IMR-90 (cell line): ENCODE data around the gene MAP4. TPM values are rescaled to one million over a fixed set of nuclear protein-coding genes. Genes with fewer than 3 reads are reported as not detected.

Experiments
- ATAC-seq: fragments of 200-7000 bp; cut with Tn5 transposase; 2 replicates; pipeline ENCODE4 v1.9.1; 2020; ENCODE audit warnings: low read depth, mild to moderate bottlenecking, moderate library complexity
- BruUV-seq: library from RNA; stranded (reverse); fragments of 400-500 nt; replicated peaks from 2 replicates; lab custom pipeline; 2021; lab: Mats Ljungman, UMichigan
- CTCF ChIA-PET: fragments of 300-600 bp; formaldehyde crosslinking; extraction: SDS; loops from one replicate; lab custom pipeline; 2021; ENCODE audit warnings: antibody characterized with exemption; lab: Yijun Ruan, JAX
- POLR2A ChIA-PET: fragments of 300-600 bp; sonication (Branson Sonifier 250); formaldehyde crosslinking; loops from one replicate; lab custom pipeline; 2022; ENCODE audit warnings: antibody characterized with exemption; ENCODE audit not compliant: unreplicated experiment; lab: Charles Lee
- DNase-seq: peaks from one replicate; pipeline ENCODE4 v3.0.0; 2013
- H2AFZ ChIP-seq: replicated peaks from 2 replicates; pipeline ENCODE3; 2013; ENCODE audit warnings: low read length, mild to moderate bottlenecking; ENCODE audit not compliant: poor library complexity
- H2AK5ac ChIP-seq: 2 replicates; pipeline ENCODE4 v1.6.1; 2013; ENCODE audit warnings: low read depth, low read length, inconsistent platforms
- H2AK9ac ChIP-seq: replicated peaks from 2 replicates; pipeline ENCODE3; 2013; ENCODE audit warnings: mild to moderate bottlenecking, low read depth, low read length, moderate library complexity; ENCODE audit not compliant: poor library complexity
- H2BK120ac ChIP-seq: 2 replicates; pipeline ENCODE4 v1.6.1; 2013; ENCODE audit warnings: low read depth, low read length, inconsistent platforms
- H2BK15ac ChIP-seq: 3 replicates; pipeline ENCODE4 v1.6.1; 2013; ENCODE audit warnings: low read depth, low read length, inconsistent platforms
- H2BK20ac ChIP-seq: 2 replicates; pipeline ENCODE4 v1.6.1; 2013; ENCODE audit warnings: low read depth, mild to moderate bottlenecking, inconsistent platforms, low read length, moderate library complexity
- H2BK5ac ChIP-seq: 2 replicates; pipeline ENCODE4 v1.6.1; 2013; ENCODE audit warnings: mild to moderate bottlenecking, low read depth, low read length, inconsistent platforms; ENCODE audit not compliant: poor library complexity, severe bottlenecking
- H3K14ac ChIP-seq: replicated peaks from 2 replicates; pipeline ENCODE4 v1.6.1; 2013; ENCODE audit warnings: low read depth, low read length, inconsistent platforms
- H3K18ac ChIP-seq: 2 replicates; pipeline ENCODE4 v1.6.1; 2013; ENCODE audit warnings: low read depth, low read length, control low read depth
- H3K23ac ChIP-seq: 2 replicates; pipeline ENCODE4 v1.6.1; 2013; ENCODE audit warnings: low read depth, low read length, inconsistent platforms
- H3K27ac ChIP-seq: 2 replicates; pipeline ENCODE4 v1.5.1; 2013; ENCODE audit warnings: mild to moderate bottlenecking, control low read depth, low read length; ENCODE audit not compliant: insufficient read depth
- H3K27me3 ChIP-seq: 2 replicates; pipeline ENCODE4 v1.6.1; 2013; ENCODE audit warnings: low read length; ENCODE audit not compliant: control insufficient read depth, insufficient read depth
- H3K36me3 ChIP-seq: 2 replicates; pipeline ENCODE4 v1.6.1; 2013; ENCODE audit warnings: low read length, mixed read lengths; ENCODE audit not compliant: control insufficient read depth, insufficient read depth
- H3K4ac ChIP-seq: 2 replicates; pipeline ENCODE4 v1.6.1; 2013; ENCODE audit warnings: low read depth, low read length, inconsistent platforms
- H3K4me1 ChIP-seq: 2 replicates; pipeline ENCODE4 v1.6.1; 2013; ENCODE audit warnings: low read length, mixed read lengths; ENCODE audit not compliant: control insufficient read depth, insufficient read depth
- H3K4me2 ChIP-seq: 2 replicates; pipeline ENCODE4 v1.6.1; 2013; ENCODE audit warnings: low read depth, mild to moderate bottlenecking, control low read depth, low read length, moderate library complexity
- H3K4me3 ChIP-seq: 2 replicates; pipeline ENCODE4 v1.5.1; 2013; ENCODE audit warnings: low read depth, mild to moderate bottlenecking, control low read depth, low read length, moderate library complexity; ENCODE audit not compliant: insufficient read depth
- H3K56ac ChIP-seq: 2 replicates; pipeline ENCODE4 v1.6.1; 2013; ENCODE audit warnings: low read length, inconsistent platforms; ENCODE audit not compliant: insufficient read depth; ENCODE audit errors: extremely low read depth
- H3K79me1 ChIP-seq, 2 experiments: 2 replicates each; pipeline ENCODE4 v1.6.1; 2013; ENCODE audit warnings: low read length in 2 of 2, inconsistent platforms in 1 of 2, low read depth in 1 of 2
- H3K9ac ChIP-seq: 2 replicates; pipeline ENCODE4 v1.6.1; 2013; ENCODE audit warnings: low read depth, low read length, control low read depth
- H3K9me1 ChIP-seq: 2 replicates; pipeline ENCODE4 v1.6.1; 2013; ENCODE audit warnings: low read length, inconsistent platforms; ENCODE audit not compliant: insufficient read depth
- H3K9me3 ChIP-seq: 2 replicates; pipeline ENCODE4 v1.6.1; 2013; ENCODE audit warnings: low read length; ENCODE audit not compliant: control insufficient read depth, insufficient read depth
- H4K20me1 ChIP-seq: 2 replicates; pipeline ENCODE4 v1.6.1; 2013; ENCODE audit warnings: low read length, inconsistent platforms; ENCODE audit not compliant: insufficient read depth
- H4K5ac ChIP-seq: 2 replicates; pipeline ENCODE4 v1.6.1; 2013; ENCODE audit warnings: mild to moderate bottlenecking, low read depth, low read length, control low read depth
- H4K8ac ChIP-seq, 2 experiments: 2 replicates each; pipeline ENCODE4 v1.6.1; 2013; ENCODE audit warnings: low read depth in 2 of 2, low read length in 2 of 2, control low read depth in 1 of 2, inconsistent platforms in 1 of 2
- H4K91ac ChIP-seq: 2 replicates; pipeline ENCODE4 v1.6.1; 2013; ENCODE audit warnings: low read depth, low read length, inconsistent platforms; ENCODE audit not compliant: insufficient read depth
- BHLHE40 ChIP-seq: fragments of 150-350 bp; IDR thresholded peaks from 2 replicates; pipeline ENCODE4 v1.6.1; 2016; ENCODE audit warnings: mild to moderate bottlenecking, low read depth, low read length
- CEBPB ChIP-seq: IDR thresholded peaks from 2 replicates; pipeline ENCODE4 v1.6.1; 2012; ENCODE audit warnings: low read depth, low read length, improper control_type of control experiment
- CHD1 ChIP-seq: IDR thresholded peaks from 2 replicates; pipeline ENCODE4 v1.6.1; 2012; ENCODE audit warnings: low read depth, low read length, improper control_type of control experiment
- FOS ChIP-seq: fragments of 150-350 bp; IDR thresholded peaks from 2 replicates; pipeline ENCODE4 v1.6.1; 2016; ENCODE audit warnings: low read depth, low read length
- MAFK ChIP-seq: IDR thresholded peaks from 2 replicates; pipeline ENCODE4 v1.6.1; 2012; ENCODE audit warnings: low read depth, low read length, improper control_type of control experiment
- MAZ ChIP-seq: IDR thresholded peaks from 2 replicates; pipeline ENCODE4 v1.6.1; 2012; ENCODE audit warnings: low read depth, mild to moderate bottlenecking, low read length, improper control_type of control experiment, moderate library complexity, borderline replicate concordance
- MXI1 ChIP-seq: IDR thresholded peaks from 2 replicates; pipeline ENCODE4 v1.6.1; 2012; ENCODE audit warnings: low read depth, mild to moderate bottlenecking, low read length, moderate library complexity, borderline replicate concordance
- NFE2L2 ChIP-seq: fragments of 150-350 bp; IDR thresholded peaks from 2 replicates; pipeline ENCODE4 v1.6.1; 2016; ENCODE audit warnings: low read depth, mild to moderate bottlenecking, low read length
- POLR2A ChIP-seq: IDR thresholded peaks from 2 replicates; pipeline ENCODE4 v1.6.1; 2012; ENCODE audit warnings: mild to moderate bottlenecking, low read depth, low read length
- RAD21 ChIP-seq: IDR thresholded peaks from 2 replicates; pipeline ENCODE4 v1.6.1; 2012; ENCODE audit warnings: low read length, improper control_type of control experiment
- RFX5 ChIP-seq: IDR thresholded peaks from 2 replicates; pipeline ENCODE4 v1.8.0; 2012; ENCODE audit warnings: low read depth, mild to moderate bottlenecking, low read length, moderate library complexity
- SMC3 ChIP-seq: fragments of 150-350 bp; IDR thresholded peaks from 2 replicates; pipeline ENCODE4 v1.6.1; 2016; ENCODE audit warnings: low read depth, mild to moderate bottlenecking, antibody characterized with exemption, low read length, moderate library complexity
- WGBS, 2 experiments: methylation state at CpG; one replicate each; pipeline versions ENCODE4 v1.1.5 to v1.1.7; 2013; ENCODE audit warnings: missing lambda C conversion rate in 2 of 2; ENCODE audit not compliant: insufficient read length in 1 of 2; ENCODE audit errors: extremely low coverage in 2 of 2; 5-methylcytosine and 5-hydroxymethylcytosine counted together
- dilution Hi-C: fragments of 300-500 bp; cut with HindIII; formaldehyde crosslinking; loops from one replicate; pipeline ENCODE4 v1.14.3; 2018; ENCODE audit warnings: low sequenced_read_pairs; ENCODE audit not compliant: unreplicated experiment
- in situ Hi-C: fragments of 300-500 bp; cut with MboI; formaldehyde crosslinking; loops from 3 replicates; pipeline ENCODE4 v1.14.3; 2019; ENCODE audit warnings: low sequenced_read_pairs, inconsistent platforms, mixed read lengths
- intact Hi-C: fragments of 100-400 bp; cut with micrococcal nuclease; formaldehyde crosslinking; loops from 2 replicates; pipeline ENCODE4 v1.10.0; 2022
- polyA plus RNA-seq, 3 experiments: library from polyadenylated mRNA; depleted of rRNA; stranded (reverse); fragments of >200 nt; gene quantifications; 2 replicates each; pipeline ENCODE4 v1.2.3, GENCODE V29; 2012; ENCODE audit warnings: low replicate concordance in 1 of 3
- total RNA-seq: library from RNA; depleted of rRNA; stranded (reverse); fragments of >200 nt; gene quantifications from 2 replicates; pipeline ENCODE4 v1.2.3, GENCODE V29; 2012
- TF ChIP-seq, protein P1 (sequence below): fragments of 150-350 bp; IDR thresholded peaks from 2 replicates; pipeline ENCODE4 v1.6.1; 2017; ENCODE audit warnings: mild to moderate bottlenecking, antibody characterized with exemption, low read length, low read depth
- TF ChIP-seq, protein P2 (sequence below): conservative IDR thresholded peaks from 2 replicates; pipeline ENCODE4 v1.5.1; 2012; ENCODE audit warnings: mild to moderate bottlenecking, low read depth, low read length, improper control_type of control experiment
- TF ChIP-seq, protein P3 (sequence below): fragments of 150-350 bp; IDR thresholded peaks from 2 replicates; pipeline ENCODE4 v1.6.1; 2016; ENCODE audit warnings: low read depth, mild to moderate bottlenecking, low read length, moderate library complexity, borderline replicate concordance

The MAP4 gene
- total and polyA plus RNA-seq, 2 of the 4 experiments (the other 2 are of a cell fraction) = 87.8 to 216 TPM

DNA sequence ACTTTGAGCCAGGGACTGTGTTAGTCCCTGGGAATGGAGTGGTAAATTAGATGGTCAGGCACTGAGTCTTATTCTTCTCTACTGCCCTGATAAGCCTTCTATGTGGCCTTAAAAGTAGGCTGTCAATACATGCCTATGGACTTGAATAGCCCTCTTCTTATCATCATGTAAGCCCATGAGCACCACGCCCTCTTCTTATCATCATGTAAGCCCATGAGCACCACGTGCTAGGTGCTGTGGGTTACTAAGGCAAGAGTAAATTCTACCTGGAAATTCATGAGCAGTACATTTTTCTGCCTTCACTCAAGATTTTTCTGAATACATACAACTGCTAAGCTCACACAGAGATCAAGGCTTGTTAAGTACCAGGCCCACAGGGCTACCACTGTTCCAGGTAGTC is 144.8 kb downstream of the MAP4 start:
- no TSS peak for BruUV-seq
- CTCF ChIA-PET = no interaction called here

More for the DNA sequence above, 144.8 kb downstream of the MAP4 start:
- Histone ChIP-seq H4K8ac (no peak overlapping the region), H3K14ac (no peak overlapping the region), H3K23ac (no peak overlapping the region), H3K4me2 (no peak overlapping the region), H3K9me1 (no peaks in the 10 kb centered on the region; the same call in 1 of the 2 replicates), H3K27ac (no peak overlapping the region), H3K9me3 (no peaks in the 10 kb centered on the region), H2BK20ac (no peak overlapping the region), H2AFZ (no peak overlapping the region), H3K36me3 (peaks cover 72% of the 10 kb centered on the region), H4K5ac (no peak overlapping the region), H2AK9ac (no peak overlapping the region), H3K4ac (no peak overlapping the region), H3K4me3 (no peak overlapping the region), H2AK5ac (no peak overlapping the region), H3K4me1 (no peaks in the 10 kb centered on the region), H2BK120ac (no peak overlapping the region), H4K91ac (no peak overlapping the region), H3K56ac (no peak overlapping the region), H4K20me1 (no peaks in the 10 kb centered on the region; the same call in 1 of the 2 replicates), H3K27me3 (no peaks in the 10 kb centered on the region), H3K79me1 (peaks cover 50 to 63% of the 10 kb centered on the region in 2 experiments), H3K18ac (no peak overlapping the region), H2BK5ac (no peak overlapping the region), H2BK15ac (no peak overlapping the region), H3K9ac (no peak overlapping the region)
- no CpG with 5 or more reads among the region's 2 CpGs for WGBS, 2 experiments
- POLR2A ChIA-PET = no interaction called here
- intact Hi-C loops = loop anchor here (10.0 kb wide), 1 partner anchor 283 kb away; no protein-coding TSS in a partner anchor
- no peak for ATAC-seq
- dilution Hi-C loops = no loop called here
- TF ChIP-seq NFE2L2 = no peak
- TF ChIP-seq MAZ = no peak
- TF ChIP-seq CHD1 = no peak
- TF ChIP-seq FOS = no peak
- TF ChIP-seq BHLHE40 = no peak
- TF ChIP-seq CEBPB = no peak
- TF ChIP-seq MAFK = no peak
- no peak for TF ChIP-seq RFX5
- no peak for TF ChIP-seq MXI1
- no peak for TF ChIP-seq SMC3
- TF ChIP-seq POLR2A = no peak
- TF ChIP-seq RAD21 = no peak
- TF ChIP-seq, protein P1, sequence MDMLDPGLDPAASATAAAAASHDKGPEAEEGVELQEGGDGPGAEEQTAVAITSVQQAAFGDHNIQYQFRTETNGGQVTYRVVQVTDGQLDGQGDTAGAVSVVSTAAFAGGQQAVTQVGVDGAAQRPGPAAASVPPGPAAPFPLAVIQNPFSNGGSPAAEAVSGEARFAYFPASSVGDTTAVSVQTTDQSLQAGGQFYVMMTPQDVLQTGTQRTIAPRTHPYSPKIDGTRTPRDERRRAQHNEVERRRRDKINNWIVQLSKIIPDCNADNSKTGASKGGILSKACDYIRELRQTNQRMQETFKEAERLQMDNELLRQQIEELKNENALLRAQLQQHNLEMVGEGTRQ = no peak
- TF ChIP-seq, protein P2, sequence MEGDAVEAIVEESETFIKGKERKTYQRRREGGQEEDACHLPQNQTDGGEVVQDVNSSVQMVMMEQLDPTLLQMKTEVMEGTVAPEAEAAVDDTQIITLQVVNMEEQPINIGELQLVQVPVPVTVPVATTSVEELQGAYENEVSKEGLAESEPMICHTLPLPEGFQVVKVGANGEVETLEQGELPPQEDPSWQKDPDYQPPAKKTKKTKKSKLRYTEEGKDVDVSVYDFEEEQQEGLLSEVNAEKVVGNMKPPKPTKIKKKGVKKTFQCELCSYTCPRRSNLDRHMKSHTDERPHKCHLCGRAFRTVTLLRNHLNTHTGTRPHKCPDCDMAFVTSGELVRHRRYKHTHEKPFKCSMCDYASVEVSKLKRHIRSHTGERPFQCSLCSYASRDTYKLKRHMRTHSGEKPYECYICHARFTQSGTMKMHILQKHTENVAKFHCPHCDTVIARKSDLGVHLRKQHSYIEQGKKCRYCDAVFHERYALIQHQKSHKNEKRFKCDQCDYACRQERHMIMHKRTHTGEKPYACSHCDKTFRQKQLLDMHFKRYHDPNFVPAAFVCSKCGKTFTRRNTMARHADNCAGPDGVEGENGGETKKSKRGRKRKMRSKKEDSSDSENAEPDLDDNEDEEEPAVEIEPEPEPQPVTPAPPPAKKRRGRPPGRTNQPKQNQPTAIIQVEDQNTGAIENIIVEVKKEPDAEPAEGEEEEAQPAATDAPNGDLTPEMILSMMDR = no peak
- TF ChIP-seq, protein P3, sequence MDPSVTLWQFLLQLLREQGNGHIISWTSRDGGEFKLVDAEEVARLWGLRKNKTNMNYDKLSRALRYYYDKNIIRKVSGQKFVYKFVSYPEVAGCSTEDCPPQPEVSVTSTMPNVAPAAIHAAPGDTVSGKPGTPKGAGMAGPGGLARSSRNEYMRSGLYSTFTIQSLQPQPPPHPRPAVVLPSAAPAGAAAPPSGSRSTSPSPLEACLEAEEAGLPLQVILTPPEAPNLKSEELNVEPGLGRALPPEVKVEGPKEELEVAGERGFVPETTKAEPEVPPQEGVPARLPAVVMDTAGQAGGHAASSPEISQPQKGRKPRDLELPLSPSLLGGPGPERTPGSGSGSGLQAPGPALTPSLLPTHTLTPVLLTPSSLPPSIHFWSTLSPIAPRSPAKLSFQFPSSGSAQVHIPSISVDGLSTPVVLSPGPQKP = no peak
- no peak for DNase-seq
- in situ Hi-C loops = no loop called here
